NCI-H128 (cell line): ENCODE measurements around the gene MAP2.

Experiments used
- DNase-seq: peaks from one replicate; lab custom pipeline; 2025; ENCODE audit not compliant: unreplicated experiment; lab: John Stamatoyannopoulos, UW

The MAP2 gene

GRCh38 chr2:209525331-209525730, 101.5 kb downstream of the MAP2 start:
- DNase-seq = no peak

- no peak for DNase-seq
Measured at GRCh38 chr2:209525834-209526281, 102.0 kb downstream of the MAP2 start.

DNA sequence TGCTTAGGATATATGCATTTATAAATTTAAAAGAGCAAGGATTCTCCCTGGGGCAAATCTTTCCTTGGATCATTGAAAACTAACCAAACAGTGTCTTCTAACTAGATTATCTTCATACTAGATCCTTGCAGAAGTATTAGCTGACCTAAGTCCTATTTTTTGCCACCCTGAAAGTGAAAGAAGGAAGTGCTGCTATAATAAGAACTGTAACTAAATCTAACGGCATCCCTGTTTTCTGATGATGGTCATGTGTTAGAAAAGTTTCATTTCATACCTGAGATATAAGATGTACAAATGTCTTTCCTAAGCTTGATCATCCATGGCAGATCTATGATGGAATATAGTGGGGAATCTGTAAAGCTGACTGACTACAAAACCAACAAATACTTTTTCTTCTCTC, 102.7 kb downstream of the MAP2 start:
- DNase-seq = no peak

DNA sequence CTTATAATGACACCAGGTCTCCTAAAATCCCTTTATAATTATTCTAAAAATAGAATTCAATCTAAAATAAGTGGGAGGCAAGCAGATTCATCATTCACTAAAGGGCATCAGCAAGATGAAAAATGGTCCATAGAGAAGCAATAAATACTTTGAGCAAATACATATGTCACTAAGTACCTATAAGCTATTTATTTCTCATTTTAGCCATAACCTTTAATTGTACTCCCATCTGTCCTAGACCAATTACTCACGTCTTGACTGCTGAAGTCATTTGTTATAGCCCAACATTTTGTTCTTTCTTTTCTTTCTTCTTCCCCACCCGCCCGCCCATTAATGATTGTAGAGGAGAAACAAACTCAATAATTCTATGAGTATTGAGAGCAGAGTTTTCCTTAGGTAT, 105.7 kb downstream of the MAP2 start:
- no peak for DNase-seq

GRCh38 chr2:209532321-209532720, 108.5 kb downstream of the MAP2 start:
- no peak for DNase-seq

- no peak for DNase-seq
Measured at GRCh38 chr2:209533391-209533790, 109.5 kb downstream of the MAP2 start.

DNA sequence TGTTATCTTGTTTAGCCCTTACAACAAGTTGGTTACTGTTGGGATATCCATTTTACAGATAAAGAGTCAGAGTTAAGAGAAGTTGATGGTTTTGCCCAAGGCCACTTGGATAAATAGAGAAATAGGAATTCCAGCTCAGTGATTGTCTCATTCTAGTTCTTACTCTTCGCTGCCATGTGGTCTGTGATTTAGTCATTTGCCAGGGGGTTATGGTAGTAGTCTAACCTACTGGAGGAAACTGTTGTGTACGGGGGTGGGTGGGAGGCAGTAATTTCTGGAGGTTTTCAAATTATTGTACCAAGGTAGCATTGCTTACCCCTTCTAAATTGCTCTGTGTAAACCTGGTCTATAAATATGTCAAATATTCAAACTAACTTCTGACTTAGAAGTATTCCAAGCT, 110.4 kb downstream of the MAP2 start:
- DNase-seq = no peak

DNA sequence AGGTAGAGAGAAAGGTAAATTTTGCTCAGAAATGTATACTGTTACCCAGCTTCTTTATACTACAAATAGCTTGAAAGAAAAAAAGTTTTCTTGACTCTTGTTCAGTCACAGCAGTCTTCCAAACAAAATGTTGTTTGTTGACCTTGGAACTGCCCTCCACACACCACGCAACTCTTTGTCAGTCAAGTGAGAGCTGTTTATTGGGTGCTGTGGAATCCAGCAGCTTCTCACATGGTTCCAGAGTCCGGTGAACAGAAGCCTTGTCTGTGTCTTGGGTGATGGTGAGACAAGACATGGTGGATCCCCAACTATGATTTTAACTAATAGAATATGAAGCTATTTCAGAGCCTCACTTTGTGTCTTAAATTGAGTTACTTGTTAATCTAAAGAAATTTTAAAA, 112.5 kb downstream of the MAP2 start:
- no peak for DNase-seq

- DNase-seq = no peak
Measured at GRCh38 chr2:209547726-209548125, 123.9 kb downstream of the MAP2 start.

- no peak for DNase-seq
Measured at GRCh38 chr2:209549589-209549988, 125.7 kb downstream of the MAP2 start.

DNA sequence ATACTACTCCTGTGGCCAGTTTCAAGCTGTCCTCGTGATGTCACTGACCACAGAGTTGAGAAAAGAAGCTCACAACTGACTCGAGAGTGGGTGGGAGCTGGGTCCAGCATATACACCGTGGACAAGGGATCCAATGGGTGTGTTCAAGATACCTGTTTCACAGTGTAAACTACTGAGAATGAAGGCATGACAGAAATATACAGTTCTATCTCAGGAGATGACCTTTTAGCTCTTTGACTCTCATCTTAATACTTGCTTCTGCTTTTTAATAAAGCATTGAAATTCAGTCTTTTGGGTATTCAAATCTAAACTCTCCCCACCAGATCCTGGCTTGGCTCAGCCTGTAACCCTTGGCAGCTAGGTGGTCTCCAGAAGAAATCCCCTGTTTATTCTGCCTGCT, 130.1 kb downstream of the MAP2 start:
- DNase-seq = no peak

- no peak for DNase-seq
Measured at GRCh38 chr2:209556354-209556961, 132.6 kb downstream of the MAP2 start.

- DNase-seq = no peak
Measured at GRCh38 chr2:209560911-209561310, 137.1 kb downstream of the MAP2 start.

GRCh38 chr2:209563453-209563852, 139.6 kb downstream of the MAP2 start:
- DNase-seq = no peak

DNA sequence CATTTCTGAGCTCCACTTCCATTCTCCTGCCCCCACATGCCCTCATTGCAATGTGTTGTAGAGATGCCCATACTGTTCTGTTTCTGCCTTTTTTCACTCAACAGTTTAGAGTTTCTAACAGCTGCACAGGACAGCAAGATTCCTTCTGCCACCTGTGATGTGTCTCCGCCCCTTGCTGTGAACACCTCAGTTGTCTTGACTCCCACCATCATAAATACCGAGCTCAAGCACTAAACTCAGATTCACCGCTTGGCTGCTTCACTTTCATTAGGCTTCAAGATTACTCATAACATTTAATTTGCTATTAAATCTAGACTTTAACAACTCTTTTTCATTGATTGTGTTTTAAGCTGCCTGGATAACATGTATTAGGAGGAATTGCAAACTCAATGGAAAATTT, 141.0 kb downstream of the MAP2 start:
- DNase-seq = no peak

DNA sequence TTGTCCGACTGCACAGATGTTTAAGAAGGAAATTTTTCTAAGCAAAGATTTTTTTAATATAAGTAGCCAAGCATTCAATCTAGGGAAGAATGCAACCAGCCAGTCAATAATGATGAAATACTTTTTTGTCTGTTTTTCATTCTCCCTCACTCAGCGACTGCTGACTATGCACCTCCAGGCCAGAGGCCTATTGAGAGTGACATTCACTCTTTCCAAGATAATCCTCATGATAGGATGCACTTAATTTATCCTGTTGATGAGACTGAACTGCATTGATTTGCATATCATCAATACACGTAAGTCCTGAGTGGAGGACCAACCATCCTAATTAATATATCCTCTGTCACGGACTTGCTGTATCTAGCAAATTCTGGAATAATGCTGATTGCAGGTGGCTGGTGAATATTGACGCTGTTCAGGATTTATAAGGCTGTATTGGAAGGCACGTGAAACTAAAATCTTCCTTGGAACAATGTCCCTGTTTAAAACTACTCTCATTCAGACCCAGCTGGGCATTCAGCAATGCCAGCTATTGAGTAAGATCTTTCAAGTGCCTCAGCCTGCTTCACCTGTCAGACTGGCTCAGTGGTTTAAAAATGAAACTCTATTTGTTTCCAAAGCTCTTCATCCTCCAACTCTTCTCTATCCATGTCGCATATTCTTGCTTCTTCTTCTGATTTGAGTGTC, 142.2 kb downstream of the MAP2 start:
- peak; percentile 5 for DNase-seq

GRCh38 chr2:209570194-209570593, 146.3 kb downstream of the MAP2 start:
- no peak for DNase-seq

DNA sequence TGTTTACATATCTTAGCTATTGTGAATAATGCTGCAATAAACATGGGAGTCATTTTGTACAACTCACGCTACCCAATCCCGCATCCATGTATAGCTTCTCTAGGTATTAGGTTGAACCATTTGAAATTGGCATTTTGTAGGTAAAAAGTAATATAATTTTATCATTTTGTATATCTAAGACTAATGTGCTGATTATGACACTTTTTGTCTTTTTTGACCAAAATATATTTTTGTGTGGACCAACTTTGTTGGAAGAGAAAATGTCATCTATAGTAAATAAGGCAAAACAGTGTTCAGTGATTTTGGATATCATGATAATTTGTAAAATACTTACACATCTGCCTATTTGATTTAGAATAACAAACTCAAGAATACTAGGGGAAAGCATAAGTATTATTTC, 150.7 kb downstream of the MAP2 start:
- DNase-seq = no peak

- no peak for DNase-seq
Measured at GRCh38 chr2:209577376-209578357, 153.8 kb downstream of the MAP2 start.

DNA sequence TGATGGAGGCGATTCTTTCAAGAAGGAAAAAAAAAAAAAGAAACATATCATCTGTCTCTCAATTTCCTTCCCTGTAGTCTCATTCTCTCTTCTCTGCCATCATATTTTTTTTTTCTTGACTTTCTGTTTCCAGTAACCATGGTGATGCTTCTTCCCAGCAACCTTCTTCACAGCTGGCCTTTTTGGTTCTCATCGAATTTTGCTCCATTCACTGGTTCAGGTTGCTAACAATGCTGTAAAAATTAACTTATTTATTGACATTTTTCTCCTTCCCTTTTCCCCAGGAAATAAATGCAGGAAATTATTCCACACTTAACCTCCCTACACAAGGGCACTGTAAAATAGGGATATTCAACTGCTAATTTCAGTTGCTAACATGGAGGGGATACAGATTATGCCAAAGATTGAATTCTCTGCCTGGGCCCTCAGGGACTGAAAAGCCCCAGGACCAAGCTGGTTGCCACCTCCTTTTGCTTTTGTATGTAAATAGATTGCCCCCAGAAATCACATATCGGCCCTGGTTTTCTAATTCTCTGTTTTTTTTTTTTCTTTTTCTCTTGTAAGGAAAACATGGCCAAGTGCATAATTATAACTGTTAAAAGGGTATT, 154.7 kb downstream of the MAP2 start:
- DNase-seq = no peak

DNA sequence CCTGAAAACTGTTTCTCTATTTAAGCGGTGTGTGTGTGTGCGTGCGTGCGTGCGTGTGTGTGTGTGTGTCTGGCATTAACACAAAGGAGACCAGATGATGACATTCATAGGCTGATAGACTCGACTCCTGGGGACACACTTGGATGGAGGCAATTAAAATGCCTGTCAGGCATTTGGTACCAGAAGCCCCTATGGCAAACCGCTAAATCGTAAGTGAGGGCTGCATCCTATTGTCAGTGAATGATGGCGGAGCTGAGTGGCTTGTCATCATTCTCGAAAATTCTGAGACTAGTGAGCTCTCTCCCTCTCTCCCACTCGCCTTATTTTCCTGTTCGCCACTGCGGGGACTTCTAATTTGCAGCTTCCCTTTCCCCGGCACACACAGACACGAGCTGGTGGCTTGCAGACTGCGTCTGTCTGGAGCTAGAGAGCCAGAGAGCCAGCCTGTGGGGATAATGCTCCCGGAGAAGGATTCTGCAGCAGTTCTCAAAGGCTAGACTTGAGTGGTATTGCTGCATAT, 155.4 kb downstream of the MAP2 start:
- peak; percentile 30 for DNase-seq
